Left lung (tissue), 14 donors: Measurements from ENCODE around the gene RPS6KA2. TPM values are rescaled to one million over a fixed set of nuclear protein-coding genes. Genes with fewer than 3 reads are reported as not detected.
A peak's percentile ranks its signal among the peaks of the same experiment; 100 is the strongest.

Experiments
- ATAC-seq: fragments of 200-7000 bp; cut with Tn5 transposase; one replicate; pipeline ENCODE4 v1.9.1; 2020; ENCODE audit warnings: moderate library complexity
- DNase-seq, 4 donors: peaks; one replicate each; pipeline ENCODE4 v3.0.0-alpha.2; 2013 to 2020
- H3K27ac ChIP-seq, 2 donors: fragments of 200-600 bp; sonication (generic) in 1 of 2; one replicate each; pipeline versions ENCODE4 v1.5.0 to v1.8.0; 2020 to 2021
- H3K27me3 ChIP-seq, 2 donors: fragments of 200-600 bp; sonication (generic) in 1 of 2; one replicate each; pipeline versions ENCODE4 v1.5.0 to v1.8.0; 2020 to 2021
- H3K36me3 ChIP-seq, 2 donors: fragments of 200-600 bp; sonication (generic) in 1 of 2; one replicate each; pipeline versions ENCODE4 v1.5.0 to v1.8.0; 2020 to 2021
- H3K4me1 ChIP-seq, 2 donors: fragments of 200-600 bp; one replicate each; pipeline ENCODE4 v1.8.0; 2021
- H3K4me3 ChIP-seq, 2 donors: fragments of 200-600 bp; sonication (generic) in 1 of 2; one replicate each; pipeline versions ENCODE4 v1.5.0 to v1.8.0; 2020 to 2021; ENCODE audit warnings: mild to moderate bottlenecking in 1 of 2
- H3K9me3 ChIP-seq, 2 donors: fragments of 200-600 bp; sonication (generic) in 1 of 2; one replicate each; pipeline versions ENCODE4 v1.5.0 to v1.8.0; 2020 to 2021
- CTCF ChIP-seq, 2 donors: fragments of 200-600 bp; sonication (generic) in 1 of 2; IDR thresholded peaks; one replicate each; pipeline versions ENCODE4 v1.5.0 to v1.8.0; 2021; ENCODE audit warnings: antibody characterized with exemption in 2 of 2
- intact Hi-C, 2 donors: fragments of 100-400 bp; cut with DNase I; formaldehyde crosslinking; loops; one replicate each; pipeline versions ENCODE4 v1.11.2 to v1.14.2; 2022
- long read RNA-seq, 12 donors: library from polyadenylated mRNA in 2 of 12; unstranded in 2 of 12; transcript quantifications; one replicate each; pipeline ENCODE4 v2.0.0 and lab custom pipeline, GENCODE V29; 2019 to 2026
- polyA plus RNA-seq, 6 donors: library from polyadenylated mRNA; unstranded; fragments of 120-200 nt; gene quantifications; one replicate each; pipeline ENCODE4 v1.2.1, GENCODE V29; 2013; ENCODE audit not compliant: insufficient read length in 6 of 6
- total RNA-seq, 2 donors: library from RNA; stranded (reverse); fragmentation: NEBNext Ultra II Directional; extraction: Animal tissue kit (Norgen Biotek cat#: 25700); gene quantifications; one replicate each; pipeline ENCODE4 v1.2.1, GENCODE V29; 2021
- donor health status: DM: no; HTN: yes; CAD: no.
- donor health status: DM: no; HTN: no; CAD: no.

The RPS6KA2 gene
- 100 to 1,000 TPM; 126 to 160 TPM for total RNA-seq
- 10 to 100 TPM; 42.0 to 48.9 (median 47.3) TPM for polyA plus RNA-seq
- long read RNA-seq, donor 1, full-length matches to known transcripts = 3 of 3 reads
- long read RNA-seq, donor 1, partial matches to known transcripts = 0 of 3 reads
- long read RNA-seq, donor 1, other reads (novel, unspliced or antisense) = 0 of 3 reads
- long read RNA-seq, donor 2, full-length matches to known transcripts = 2 of 2 reads
- long read RNA-seq, donor 2, partial matches to known transcripts = 0 of 2 reads
- long read RNA-seq, donor 2, other reads (novel, unspliced or antisense) = 0 of 2 reads
- long read RNA-seq, donor 3, full-length matches to known transcripts = 4 of 4 reads
- long read RNA-seq, donor 3, partial matches to known transcripts = 0 of 4 reads
- long read RNA-seq, donor 3, other reads (novel, unspliced or antisense) = 0 of 4 reads
- long read RNA-seq, donor 4, full-length matches to known transcripts = 16 of 32 reads
- long read RNA-seq, donor 4, partial matches to known transcripts = 2 of 32 reads
- long read RNA-seq, donor 4, other reads (novel, unspliced or antisense) = 14 of 32 reads
- long read RNA-seq, donor 5, full-length matches to known transcripts = 5 of 10 reads
- long read RNA-seq, donor 5, partial matches to known transcripts = 5 of 10 reads
- long read RNA-seq, donor 5, other reads (novel, unspliced or antisense) = 0 of 10 reads
- long read RNA-seq, donor 6, full-length matches to known transcripts = 6 of 6 reads
- long read RNA-seq, donor 6, partial matches to known transcripts = 0 of 6 reads
- long read RNA-seq, donor 6, other reads (novel, unspliced or antisense) = 0 of 6 reads
- long read RNA-seq, donor 7 = 0 reads
- long read RNA-seq, donor 8, full-length matches to known transcripts = 1 of 8 reads
- long read RNA-seq, donor 8, partial matches to known transcripts = 7 of 8 reads
- long read RNA-seq, donor 8, other reads (novel, unspliced or antisense) = 0 of 8 reads
- long read RNA-seq, donor 9 = 0 reads
- long read RNA-seq, donor 10, full-length matches to known transcripts = 19 of 49 reads
- long read RNA-seq, donor 10, partial matches to known transcripts = 9 of 49 reads
- long read RNA-seq, donor 10, other reads (novel, unspliced or antisense) = 21 of 49 reads
- long read RNA-seq, donor 11, full-length matches to known transcripts = 3 of 3 reads
- long read RNA-seq, donor 11, partial matches to known transcripts = 0 of 3 reads
- long read RNA-seq, donor 11, other reads (novel, unspliced or antisense) = 0 of 3 reads
- long read RNA-seq, donor 12, full-length matches to known transcripts = 7 of 7 reads
- long read RNA-seq, donor 12, partial matches to known transcripts = 0 of 7 reads
- long read RNA-seq, donor 12, other reads (novel, unspliced or antisense) = 0 of 7 reads

GRCh38 chr6:166627033-166627874 lies at the start of gene RPS6KA2:
Gene RPS6KA2, minus strand, starts transcription at chr6:166627251. Its CDS starts 232 bp downstream, at chr6:166627019.
- Histone ChIP-seq H3K9me3 (no peaks in the 10 kb centered on the region), H3K4me3 (peak within 1 kb of the TSS; percentile 87 to 90), H3K27me3 (peaks cover 0 to 16% of the 10 kb centered on the region in 2 donors), H3K36me3 (no peaks in the 10 kb centered on the region), H3K27ac (peak within 1 kb of the TSS; percentile 84 to 93), H3K4me1 (peaks cover 0 to 50% of the 10 kb centered on the region in 2 donors)
- ATAC-seq (peak; percentile 91), DNase-seq (peak; percentile 98 to 100 (median 100))
- intact Hi-C loops = no loop called here
- no peak for TF ChIP-seq CTCF (IDR thresholded peaks at IDR 0.05)

GRCh38 chr6:166676270-166676860 lies 49.3 kb upstream of the RPS6KA2 start:
- Histone ChIP-seq H3K27ac (no peak overlapping the region), H3K9me3 (no peaks in the 10 kb centered on the region), H3K27me3 (peaks cover 0 to 20% of the 10 kb centered on the region in 2 donors), H3K36me3 (no peaks in the 10 kb centered on the region), H3K4me1 (peaks cover 0 to 30% of the 10 kb centered on the region in 2 donors), H3K4me3 (no peak overlapping the region)
- no peak for TF ChIP-seq CTCF (IDR thresholded peaks at IDR 0.05)
- ATAC-seq = no peak
- no peak for DNase-seq
- intact Hi-C loops = no loop called here

DNA sequence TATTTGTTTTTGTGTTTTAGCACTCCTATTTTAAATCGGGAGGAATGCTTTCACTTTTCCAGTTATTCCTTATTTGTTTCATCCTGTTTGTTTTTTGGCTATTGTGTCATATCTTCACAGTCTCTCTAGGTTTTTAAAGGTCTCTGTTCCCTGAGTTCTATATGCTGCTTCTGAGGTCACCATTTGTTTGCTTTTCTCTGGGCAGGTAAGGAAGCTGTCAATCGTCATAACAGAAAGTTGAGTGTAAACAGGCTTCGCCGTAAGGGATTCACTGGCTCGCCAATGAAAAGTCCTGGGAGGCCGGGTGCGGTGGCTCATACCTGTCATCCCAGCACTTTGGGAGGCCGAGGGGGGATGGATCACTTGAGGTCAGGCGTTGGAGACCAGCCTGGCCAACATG lies 48.7 kb upstream of the RPS6KA2 start:
- Histone ChIP-seq H3K4me3 (no peak overlapping the region), H3K36me3 (no peaks in the 10 kb centered on the region), H3K27ac (no peak overlapping the region), H3K4me1 (peaks cover 0 to 31% of the 10 kb centered on the region in 2 donors), H3K27me3 (peaks cover 0 to 20% of the 10 kb centered on the region in 2 donors), H3K9me3 (no peaks in the 10 kb centered on the region)
- DNase-seq = no peak
- intact Hi-C loops = no loop called here
- TF ChIP-seq CTCF (IDR thresholded peaks at IDR 0.05) = no peak
- ATAC-seq = peak; percentile 64

GRCh38 chr6:166673309-166673708 lies 46.3 kb upstream of the RPS6KA2 start:
- no peak for DNase-seq
- intact Hi-C loops = no loop called here
- TF ChIP-seq CTCF (IDR thresholded peaks at IDR 0.05) = no peak
- ATAC-seq = no peak
- Histone ChIP-seq H3K27me3 (peaks cover 0 to 20% of the 10 kb centered on the region in 2 donors), H3K4me1 (peaks cover 0 to 31% of the 10 kb centered on the region in 2 donors), H3K9me3 (no peaks in the 10 kb centered on the region), H3K27ac (no peak overlapping the region), H3K36me3 (no peaks in the 10 kb centered on the region), H3K4me3 (no peak overlapping the region)
